GM21723 (cell line): ENCODE data around the gene TASP1.

Experiments
- ATAC-seq: cut with Tn5 transposase; IDR thresholded peaks from one replicate; pipeline ENCODE4 v1.9.1; 2021; ENCODE audit warnings: mild to moderate bottlenecking, moderate library complexity; ENCODE audit not compliant: unreplicated experiment

Gene TASP1

DNA sequence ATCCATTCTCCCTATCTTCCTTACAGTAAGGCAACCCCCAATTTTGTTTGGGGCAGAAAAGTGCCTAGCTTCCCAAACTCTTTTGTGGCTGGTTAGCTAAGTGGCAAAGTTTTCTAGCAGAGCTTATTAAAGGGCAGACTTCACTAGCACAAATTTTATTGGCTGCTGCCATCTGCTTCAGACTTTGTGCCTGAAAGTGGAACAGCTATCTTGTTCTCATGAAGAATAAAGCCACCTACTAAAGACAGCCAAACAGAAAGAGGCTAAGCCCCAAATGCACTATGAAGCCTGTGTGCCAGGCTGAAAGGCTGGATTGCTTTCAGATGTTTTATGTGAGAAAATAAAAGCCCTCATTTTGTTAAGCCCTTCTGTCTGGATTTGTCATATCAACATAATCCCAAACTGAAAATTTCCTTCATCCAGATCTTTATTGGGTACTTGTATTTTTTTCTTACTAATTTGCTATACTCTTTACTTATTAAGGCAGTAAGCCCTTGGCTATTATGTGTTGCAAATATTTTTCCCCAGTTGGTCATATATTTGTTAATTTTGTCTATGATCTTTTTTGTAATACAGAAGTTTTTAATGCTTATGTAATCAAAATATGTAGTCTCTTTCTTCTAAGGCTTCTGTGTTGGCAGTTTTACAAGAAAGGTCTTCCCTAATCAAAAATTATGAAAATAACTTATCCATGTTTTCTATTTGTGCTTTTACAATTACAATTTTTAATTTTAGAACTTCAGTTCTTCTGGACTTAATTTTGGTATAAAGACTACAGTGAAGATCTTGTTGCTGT is 191.1 kb downstream of the TASP1 start:
- no peak for ATAC-seq

DNA sequence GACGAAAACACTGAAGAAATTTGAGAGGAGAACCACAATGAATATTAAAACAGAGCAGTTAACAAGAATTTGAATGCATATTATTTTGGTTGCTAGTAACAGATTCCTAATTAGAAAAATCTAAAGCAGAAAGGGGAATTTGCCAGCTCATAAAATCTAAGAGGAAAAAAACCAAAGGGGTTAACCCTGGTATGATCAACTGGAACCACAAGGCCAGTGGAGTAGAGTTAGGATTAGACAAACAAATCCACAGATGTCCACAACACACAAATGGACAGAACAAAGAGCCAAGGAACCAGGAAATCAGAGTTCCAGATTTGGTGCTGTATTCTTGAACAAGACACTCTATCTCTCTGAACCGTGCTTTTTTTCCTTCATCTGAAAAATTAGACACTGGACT is 195.0 kb downstream of the TASP1 start:
- ATAC-seq: no peak

DNA sequence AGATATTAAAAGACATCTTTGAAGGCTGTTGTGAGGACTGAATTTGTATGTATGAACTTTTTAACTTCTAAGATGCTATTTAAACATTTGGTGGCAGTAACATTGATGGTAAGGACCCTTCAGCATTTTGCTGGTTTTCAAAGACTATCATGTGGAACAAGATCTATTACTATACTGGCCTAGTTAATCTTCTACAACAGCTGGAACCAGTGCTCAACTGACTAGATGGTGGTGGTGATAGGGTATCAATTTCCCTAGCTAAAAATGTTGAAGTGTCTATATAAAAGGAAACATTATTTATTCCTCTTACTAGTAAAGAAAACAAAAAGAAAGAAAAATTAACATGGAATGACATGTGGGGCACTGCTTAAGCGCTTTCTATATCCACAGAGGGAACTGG is 195.7 kb downstream of the TASP1 start:
- no peak for ATAC-seq

DNA sequence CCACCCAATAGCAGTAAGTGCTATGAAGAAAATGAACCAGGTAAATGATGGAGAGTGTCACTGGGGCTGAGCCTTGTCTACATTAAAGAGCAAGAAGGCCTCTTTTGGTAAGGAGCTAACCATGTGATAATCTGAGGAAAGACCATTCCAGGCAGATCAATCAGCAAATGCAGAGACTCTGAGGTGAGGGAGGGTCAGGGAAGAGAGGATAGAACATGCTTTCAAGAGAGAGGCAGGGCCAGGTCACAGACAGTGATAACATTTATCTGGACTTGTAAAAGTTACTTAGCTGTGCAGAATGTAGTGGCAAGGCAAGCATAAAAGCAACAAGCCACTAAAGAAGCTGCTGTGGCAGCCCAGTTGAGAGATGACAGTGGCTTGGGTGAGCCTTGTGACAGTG is 197.3 kb downstream of the TASP1 start:
- ATAC-seq: no peak

DNA sequence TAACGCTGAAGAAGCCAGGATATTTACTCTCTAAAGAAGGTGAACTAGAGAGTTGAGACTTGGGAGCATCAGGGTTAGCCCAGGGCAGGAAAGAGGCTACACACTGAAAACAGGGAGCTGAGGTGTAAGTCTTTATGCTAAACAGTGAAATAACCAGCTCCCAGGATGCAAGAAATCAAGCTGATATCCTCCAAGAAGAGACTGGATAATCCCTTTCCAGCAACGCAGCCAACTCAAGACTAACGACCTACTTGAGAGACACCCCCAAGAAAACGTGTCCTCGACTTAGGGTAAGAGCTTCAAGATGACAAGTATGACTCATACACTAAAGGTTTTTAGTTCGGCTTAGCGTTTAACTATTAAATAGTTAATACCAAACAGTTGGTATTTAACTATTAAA is 202.2 kb downstream of the TASP1 start:
- no peak for ATAC-seq

DNA sequence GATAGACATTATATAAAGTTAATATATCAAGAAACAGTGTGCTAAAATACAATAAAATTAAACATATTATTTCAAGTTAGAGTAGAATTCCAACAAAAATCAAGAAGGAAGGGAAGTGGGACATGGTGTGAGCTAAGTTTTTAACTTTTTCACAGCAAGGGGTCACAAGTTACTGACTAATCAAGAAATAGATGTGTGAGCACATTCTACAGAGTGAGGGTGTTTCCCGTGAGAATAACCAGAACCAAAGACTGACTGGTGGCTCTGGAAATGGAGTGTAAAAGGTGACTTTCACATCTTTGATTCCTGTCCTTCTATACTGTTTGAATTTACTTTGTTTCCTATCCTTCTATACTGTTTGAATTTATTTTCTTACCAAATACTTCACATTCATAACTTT is 206.6 kb downstream of the TASP1 start:
- no peak for ATAC-seq

DNA sequence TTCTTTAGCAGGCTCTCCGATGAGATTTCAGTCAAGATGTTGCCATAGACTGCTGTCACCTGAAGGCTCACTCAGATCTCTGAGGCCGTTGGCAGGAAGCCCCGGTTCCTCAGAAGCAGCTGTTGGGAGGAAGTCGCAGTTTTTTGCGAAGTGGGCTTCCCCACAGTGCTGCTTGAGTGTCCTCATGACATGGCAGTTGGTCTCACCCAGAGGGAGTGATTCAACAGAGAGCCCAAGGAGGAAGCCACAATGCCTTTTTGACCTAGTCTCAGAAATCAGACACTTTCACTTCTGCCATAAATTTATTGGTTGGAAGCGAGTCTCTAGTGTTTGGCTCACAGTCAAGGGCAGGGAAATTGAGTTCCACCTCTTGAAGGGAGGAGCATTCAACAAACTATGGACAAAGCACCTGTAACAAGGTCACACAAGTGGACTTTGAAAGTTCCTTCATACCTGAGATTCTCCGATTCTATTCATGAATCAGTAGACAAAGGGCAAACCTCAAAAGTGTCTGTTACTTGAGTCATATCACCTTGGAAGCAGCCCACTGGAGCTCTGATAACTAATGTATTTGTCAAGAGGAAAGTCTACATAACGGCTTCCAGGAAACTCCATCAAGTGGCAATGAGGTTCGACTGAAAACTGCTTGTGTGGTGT is 208.3 kb downstream of the TASP1 start:
- peak; percentile 83 for ATAC-seq

DNA sequence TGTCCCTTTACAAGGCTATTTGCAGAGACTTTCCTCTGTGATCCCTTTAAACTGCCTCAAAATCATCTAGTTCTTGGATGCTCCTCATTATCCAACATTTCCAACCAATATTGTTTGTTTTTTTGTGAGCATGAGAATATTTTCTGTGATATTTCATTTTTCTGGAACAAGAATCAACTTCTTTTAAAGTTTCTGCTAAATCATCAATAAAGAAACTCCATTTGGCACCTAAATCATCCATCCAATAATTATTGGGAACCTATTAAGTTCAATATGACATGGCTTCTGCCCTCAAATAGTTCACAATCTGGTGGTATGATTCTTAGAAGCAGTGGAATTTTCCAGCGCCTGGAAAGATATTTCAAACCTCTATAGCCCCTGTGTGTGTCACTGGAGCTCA is 210.0 kb downstream of the TASP1 start:
- no peak for ATAC-seq

DNA sequence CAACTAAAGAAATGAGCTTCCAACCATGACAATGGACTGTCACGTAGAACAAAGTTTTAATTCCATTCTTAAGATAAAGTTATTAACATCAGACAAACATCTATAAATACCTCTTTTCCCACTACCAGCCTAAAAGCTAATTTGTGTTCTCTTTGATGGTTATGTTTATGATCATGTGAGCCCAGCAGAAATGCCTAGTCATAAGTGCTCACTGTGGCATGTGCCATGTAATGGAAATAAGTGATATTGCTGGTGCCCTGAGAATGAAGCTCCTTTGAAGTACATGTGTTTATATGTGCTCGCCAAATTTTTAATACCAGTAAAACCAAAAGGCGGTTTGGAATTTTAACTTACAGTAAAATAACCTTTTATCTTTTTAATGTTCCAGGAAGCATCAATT is 211.9 kb downstream of the TASP1 start:
- ATAC-seq: no peak

DNA sequence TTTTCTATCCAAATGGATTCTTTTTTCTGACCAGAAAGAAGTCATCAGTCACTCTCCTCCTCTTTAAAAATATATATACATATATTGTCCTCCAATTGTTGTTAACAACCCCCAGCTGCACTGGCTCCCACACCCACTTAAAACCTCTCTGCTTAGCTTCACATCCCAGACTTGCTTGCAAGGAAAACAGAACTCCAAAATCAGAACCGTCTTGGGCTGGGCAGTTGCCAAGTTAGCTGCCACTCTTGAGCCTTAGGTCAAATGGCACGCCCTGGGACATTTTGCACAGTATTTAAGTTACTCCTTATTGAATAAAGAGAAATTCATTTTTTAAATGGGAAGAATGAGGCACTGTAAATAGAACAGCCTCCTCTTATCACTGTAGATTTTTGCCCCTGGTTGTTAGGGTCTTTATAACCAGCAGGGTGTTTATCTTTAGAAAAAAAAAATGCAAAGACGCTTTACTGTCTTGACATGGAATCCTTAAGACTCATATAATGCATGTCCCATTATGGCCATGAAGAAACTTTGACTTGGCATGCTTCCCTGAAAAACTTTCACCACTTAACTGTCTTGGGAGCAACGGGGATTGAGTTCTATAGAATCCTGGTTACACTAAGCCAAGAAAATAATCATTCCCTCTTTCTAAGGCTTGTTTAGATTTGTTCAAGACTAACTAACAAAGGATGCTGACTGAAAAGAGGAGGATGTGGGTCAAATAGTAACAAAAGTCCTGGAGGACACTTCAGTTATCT is 213.2 kb downstream of the TASP1 start:
- ATAC-seq: no peak

DNA sequence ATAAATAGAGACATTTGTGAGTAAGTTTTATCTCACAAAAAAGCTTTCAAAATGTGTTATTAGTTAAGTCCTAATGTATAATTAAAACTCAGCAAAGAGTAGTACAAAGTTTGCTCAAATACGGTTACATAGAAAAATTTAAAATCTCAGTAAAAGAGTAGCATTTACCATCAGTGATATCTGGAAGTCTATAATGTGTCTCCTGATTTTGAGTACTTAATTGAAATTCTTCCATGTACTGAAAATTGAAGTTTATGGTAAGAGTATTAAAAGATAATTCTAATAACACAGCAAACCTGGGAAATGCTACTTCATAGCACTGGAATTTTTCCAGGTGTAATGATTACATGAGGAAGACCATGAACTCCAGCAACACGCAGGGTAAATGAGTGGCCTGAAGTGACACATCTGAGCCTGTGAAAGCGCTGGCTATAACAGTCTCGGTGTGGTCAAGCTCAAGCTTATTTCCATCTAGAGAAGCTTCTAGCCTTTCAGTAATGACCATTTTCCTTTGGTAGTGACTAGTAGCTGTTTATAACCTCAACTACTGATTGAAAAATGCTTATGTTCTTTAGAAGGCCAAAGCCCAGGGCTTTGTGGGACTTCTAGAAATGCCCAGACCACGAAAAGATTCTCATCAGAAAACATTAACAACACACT is 214.4 kb downstream of the TASP1 start:
- ATAC-seq: no peak

DNA sequence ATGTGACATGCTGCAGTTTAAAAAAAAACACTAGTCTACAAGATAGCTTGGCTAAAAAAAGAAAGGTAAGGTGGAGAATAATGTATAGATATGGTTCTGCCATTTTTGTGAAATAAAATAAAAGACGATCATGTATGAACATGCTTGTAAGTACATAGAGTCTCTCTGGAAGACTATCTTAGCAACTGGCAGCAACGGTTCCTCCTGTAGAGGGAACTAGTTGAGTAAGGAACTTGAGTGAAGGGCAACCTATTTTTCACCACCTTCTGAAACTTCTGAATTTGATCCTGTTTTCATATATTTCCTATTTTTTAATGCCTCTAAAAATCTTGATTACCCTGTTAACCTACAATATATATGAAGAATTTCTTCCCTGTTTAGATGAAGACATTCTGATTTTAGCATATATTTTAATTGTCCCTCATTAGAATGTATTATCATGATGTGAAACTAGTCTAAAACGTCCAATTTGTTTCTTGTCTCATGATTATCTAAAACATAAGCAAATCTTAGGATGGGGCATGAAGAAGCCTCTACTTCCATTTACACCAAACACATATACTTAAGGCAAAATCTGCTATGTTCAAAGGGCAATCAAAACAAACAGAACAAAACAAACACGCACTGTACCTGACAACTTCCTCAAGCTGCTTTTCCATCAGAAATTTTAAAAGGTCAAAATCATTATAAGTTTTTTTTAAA is 215.1 kb downstream of the TASP1 start:
- ATAC-seq: no peak

DNA sequence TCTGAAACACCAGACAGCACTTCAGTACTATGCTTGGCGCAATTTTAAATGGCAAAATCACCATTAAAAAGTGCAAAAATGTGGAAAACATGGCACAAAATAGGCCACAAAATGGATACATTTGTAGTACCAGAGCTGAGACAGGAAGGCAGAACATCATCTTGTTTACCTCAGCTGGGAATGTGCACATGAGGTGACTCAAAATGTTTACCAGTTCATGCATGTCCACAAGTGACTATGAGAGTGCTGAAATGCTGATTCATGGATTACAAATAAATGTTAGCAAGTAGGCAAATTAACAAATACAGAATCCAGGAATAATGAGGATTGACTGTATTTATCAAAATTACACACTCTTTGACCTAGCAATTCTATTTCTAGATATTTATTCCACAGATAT is 216.1 kb downstream of the TASP1 start:
- no peak for ATAC-seq

DNA sequence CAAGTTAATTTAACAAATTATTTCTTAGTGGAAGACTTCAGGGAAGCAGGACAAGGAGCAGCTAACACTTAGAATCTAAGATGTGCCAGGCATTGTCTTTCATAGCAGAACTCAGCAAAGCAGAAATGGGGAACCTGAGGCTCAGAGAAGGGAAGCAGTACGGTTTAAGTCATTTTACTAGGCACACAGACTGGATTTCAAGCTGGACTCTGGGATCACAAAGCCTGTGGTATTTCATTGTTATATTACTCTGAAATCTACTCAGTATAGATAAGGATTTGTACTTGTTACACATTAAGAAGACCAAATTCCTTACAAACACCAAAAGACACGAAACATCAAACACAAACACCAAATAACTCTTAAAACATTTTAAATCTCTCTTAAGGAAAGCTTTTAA is 218.1 kb downstream of the TASP1 start:
- no peak for ATAC-seq

DNA sequence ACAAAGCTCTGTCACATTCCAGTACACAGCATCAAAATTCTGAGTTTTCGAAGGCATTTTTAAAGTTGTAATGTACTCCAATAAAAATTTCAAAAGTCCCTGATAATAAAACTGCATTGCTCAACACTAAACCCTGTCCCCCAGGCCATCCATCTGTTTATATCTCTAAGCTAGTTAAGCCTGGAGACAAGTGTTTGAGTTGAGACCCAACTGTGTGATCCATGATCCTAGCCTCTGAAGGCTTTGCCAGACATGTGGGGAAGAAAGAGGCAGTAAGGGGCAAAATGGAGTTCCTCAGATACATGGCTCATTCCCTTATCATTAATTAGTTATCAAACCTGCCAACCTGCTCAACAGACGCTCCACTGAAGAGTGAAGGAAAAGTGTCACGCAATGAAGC is 219.3 kb downstream of the TASP1 start:
- ATAC-seq: no peak

DNA sequence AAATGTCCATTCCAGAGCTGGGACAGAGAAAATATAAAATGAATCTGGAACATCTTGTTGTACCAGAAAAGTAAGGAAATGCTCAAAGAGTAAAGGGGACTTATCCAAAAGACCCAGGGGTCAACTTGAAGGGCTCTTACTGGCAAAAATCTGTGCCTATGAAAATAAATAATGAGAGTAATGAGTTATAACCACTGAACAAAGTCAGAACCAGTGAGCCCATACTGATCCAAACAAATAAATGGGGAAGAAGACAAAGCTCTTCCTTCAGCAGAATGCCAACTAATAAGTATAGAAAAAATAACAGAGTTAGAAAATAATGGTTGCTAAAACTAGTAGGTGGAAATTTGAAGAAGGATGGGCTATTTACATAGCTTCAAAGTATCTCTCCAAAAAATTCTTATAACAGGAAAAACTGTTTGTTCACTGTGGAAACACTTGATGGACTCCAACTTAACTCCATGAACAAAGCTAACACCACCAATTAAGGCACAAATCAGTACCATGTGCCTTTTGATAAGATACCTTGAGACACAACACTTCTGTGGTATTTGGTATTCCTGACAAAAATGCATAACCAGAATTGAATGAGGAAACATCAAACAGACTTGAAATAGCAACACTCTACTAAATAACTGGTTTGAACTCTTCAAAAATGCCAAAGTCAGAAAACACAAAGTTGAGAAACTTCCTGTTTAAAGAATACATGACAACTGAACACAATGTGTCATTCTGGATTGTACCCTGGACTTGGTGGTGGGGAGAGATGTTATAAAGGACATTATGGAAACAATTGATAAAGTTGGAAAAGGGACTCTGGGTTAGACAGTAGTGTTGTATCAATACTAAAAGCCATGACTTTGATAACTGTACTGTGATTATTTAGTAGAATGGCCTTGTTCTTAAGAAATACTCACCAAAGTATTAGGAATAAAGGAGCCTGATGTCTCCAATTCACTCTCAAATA is 220.2 kb downstream of the TASP1 start:
- ATAC-seq: no peak

DNA sequence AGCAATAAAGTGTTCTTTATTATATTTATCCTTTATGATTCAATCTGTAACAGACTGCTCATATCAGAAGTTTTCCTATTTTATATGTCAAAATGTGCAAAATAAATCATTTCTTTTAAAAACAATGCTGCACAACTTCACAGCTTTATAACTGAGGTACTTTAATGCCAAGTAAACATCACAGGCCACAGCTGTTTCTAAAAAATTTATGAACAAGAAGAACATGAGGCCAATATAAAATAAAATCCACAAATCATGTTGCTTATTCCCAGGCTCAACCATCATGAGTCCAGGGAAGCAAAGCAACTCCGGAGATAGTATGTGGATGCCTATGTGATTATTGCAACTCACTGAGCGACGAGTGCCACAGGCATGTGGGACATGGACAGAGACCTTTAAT is 222.2 kb downstream of the TASP1 start:
- no peak for ATAC-seq

DNA sequence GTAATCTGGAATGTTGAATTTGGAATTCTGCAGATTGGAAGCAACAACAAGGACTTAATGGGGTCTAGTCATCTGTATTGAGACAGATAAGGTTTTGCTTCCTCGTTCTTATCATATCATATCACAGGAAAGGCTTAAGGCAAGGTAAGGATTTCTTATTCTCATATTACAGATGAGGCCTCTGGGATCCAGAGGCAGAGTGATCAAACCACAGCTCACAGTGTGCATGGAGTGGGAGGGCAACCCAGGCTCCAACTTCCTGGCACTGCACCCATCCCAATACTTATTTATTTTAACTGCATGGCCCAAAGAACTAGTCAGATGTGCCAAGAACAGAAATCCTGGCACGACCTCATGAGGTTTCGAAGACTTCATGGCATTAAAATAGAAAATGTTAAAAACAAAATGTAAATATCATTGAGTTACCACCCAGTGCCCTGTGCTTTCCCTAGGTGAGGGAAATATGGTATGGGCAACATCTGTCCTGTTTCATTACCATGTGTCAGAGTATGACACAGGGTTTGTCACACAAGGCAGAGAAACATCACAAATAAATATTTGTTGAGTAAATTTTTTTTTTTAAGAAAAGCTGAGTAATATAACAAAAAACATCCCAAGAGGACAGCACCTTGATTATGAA is 225.8 kb downstream of the TASP1 start:
- ATAC-seq: no peak

DNA sequence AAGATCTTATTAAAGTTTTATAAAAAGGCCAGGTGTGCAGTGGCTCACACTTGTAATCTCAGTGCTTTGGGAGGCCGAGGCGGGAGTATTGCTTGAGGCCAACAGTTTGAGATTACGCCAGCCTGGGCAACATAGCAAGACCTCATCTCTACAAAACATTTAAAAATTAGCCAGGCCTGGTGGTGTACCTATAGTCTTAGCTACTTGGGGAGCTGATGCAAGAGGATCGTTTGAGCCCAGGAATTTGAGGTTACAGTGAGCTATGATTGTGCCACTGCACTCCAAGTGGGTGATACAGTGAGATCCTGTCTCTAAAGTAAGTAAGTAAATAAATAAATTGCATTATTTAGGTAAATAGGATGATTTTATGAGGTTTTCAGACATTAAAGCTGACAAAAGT is 234.4 kb downstream of the TASP1 start:
- no peak for ATAC-seq
